Mucosa of gallbladder (tissue), 1 donor: ENCODE measurements around the gene NECTIN2. TPM values are rescaled to one million over a fixed set of nuclear protein-coding genes. Genes with fewer than 3 reads are reported as not detected.

Experiments
- DNase-seq: peaks from one replicate; pipeline ENCODE4 v3.0.0-alpha.2; 2020; ENCODE audit warnings: low spot score
- total RNA-seq: library from RNA; stranded (reverse); gene quantifications from one replicate; pipeline ENCODE4 v1.2.1, GENCODE V29; 2021
- donor health status: DM: no; HTN: no; CAD: no.

The NECTIN2 gene
- total RNA-seq: 331 TPM

DNA sequence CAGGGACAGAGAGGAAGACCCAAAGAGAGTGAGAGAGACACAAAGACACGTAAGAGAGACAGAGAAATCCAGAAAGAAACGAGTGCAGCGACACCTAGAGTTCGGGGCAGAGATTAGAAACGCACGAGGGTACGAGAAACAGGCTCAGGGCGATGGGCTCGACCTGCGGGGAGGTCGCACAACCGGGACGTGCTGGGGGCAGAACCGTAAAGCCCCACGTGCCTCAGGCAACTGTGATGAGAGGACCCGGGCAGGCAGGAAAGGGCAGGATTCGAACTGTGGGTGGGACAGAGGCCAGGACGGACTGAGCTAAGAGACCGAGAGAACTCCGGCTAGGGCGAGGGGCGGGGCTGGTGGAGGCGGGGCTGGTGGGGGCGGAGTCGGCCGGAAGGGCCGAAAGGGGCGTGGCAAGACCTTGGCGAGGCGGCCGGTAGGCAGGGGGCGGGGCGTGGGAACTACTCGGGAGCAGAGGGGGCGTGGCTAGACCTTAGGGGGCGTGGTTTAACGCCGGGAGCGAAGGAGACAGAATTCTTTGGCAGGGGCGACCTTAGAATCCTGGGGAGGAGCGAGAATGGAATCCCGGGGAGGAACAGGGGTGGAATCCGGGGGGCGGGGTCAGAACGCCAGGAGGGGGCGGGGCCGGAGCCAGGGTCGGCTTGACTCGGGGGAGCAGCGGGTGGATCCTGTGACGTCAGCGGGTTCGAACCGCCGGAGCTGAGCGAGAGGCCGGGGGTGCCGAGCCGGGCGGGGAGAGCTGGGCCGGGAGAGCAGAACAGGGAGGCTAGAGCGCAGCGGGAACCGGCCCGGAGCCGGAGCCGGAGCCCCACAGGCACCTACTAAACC is at the start of gene NECTIN2:
NECTIN2 (plus strand) TSS at position 686 of the 843 bp plus-strand sequence. CDS start 229 bp downstream, outside the sequence.
- DNase-seq: peak; percentile 100

DNA sequence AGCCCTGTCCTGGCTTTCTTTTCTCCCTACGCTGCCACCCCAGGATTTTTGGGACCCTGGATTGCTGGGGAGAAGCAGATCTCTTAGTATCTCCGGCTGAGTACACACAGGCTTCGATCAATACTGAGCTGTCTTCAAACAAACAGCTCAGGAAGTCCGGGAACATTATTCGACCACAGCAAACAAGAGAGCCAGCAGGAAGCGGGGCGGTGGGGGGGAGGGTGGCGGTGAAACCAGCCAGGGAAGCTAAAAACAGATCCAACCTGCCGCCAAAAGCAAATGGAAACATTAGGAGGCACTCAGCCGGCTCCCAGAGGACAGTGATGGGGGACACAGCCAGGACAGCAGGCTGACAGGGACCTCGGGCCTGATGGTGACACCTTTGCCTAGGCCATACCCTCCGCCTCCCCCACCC is 49.4 kb upstream of the NECTIN2 start:
- DNase-seq: peak; percentile 78

DNA sequence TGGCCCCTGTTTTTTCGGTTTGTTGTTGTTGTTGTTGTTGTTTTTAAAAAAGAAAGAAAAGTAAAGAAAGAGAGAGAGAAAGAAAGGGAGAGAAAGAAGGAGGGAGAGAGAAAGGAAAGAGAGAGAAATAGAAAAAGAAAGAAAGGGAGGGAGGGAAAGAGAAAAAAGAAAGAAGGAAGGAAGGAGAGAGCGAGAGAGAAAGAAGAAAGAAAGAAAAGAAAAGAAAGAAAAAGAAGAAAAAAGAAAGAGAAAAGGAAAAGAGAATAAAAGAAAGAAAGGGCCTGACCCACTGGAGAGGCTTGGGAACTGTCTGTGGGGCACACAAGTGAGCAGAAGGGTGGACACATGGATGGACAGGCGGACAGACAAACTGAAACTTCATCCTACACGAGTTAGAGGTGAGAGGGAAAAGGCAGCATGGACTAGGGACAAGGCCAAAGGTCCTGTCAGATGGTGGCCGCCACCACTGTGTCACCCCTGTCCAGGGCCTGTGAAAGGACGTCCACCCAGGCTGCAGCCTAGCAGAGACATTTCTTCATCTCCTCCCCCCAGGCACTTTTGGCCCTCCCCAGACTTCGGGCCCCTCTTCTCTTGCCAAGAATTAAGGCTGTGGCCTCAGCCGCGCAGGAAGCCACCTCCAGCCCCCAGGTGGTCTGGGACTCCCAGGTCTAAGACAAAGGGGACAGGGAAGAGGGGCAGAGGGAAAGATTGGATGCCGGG is 46.3 kb upstream of the NECTIN2 start:
- DNase-seq: no peak

DNA sequence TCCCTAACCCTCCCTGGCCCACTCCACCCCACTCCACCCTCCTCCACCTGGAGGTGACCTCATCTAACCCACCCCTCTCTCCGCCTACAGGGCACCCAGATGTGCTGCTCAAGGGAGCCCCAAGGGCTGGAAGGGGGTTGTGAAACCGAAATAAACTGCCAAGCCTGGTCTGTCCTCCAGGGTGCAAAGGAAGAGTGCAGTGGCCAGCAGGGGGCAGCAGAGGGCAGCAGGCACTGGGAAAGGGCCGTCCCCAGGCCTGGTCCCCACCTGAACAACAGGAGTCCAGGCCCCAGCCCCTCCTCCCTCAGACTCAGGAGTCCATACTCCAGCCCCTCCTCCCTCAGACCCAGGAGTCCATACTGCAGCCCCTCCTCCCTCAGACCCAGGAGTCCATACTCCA is 45.6 kb upstream of the NECTIN2 start:
- peak; percentile 82 for DNase-seq

DNA sequence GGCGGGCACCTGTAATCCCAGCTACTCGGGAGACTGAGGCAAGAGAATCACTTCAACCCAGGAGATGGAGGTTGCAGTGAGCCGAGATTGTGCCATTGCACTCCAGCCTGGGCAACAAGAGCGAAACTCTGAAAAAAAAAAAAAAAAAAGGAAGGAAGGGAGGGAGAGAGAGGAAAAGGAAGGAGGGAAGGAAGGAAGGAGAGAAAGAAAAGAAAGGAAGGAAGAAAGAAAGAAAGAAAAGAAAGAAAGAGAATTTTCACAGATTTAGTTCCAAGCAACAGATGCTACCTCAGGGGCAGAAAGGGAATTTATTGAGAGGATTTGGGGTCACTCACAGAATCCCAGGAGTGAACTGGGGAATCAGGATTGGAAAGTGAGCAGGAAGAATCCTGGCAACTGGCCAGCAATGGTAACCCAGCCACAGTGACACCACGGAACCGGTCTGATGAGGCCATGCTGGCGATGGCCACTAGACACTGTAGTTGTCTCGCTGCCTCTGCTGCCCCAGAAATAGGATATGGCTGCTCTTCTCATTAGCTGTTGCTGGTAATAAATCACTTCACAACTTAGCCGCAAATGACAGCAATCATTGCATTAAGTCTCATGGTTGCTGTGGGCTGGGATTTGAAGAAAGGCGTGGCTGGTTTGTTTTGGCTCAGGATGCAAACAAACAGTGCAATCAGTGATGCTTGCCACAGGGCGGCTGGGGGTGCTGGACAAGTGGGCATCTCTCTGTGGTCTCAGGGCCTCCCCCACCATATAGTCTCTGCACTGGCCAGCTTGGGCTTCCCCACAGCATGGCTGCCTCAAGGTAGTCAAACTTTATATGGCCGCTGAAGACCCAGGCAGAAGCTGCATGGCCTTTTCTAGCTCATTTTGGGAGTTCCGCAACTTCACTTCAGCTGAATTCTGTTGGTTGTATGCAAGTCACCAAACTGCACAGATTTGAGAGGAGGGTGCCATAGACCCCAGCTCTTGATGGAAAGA is 42.4 kb upstream of the NECTIN2 start:
- no peak for DNase-seq

DNA sequence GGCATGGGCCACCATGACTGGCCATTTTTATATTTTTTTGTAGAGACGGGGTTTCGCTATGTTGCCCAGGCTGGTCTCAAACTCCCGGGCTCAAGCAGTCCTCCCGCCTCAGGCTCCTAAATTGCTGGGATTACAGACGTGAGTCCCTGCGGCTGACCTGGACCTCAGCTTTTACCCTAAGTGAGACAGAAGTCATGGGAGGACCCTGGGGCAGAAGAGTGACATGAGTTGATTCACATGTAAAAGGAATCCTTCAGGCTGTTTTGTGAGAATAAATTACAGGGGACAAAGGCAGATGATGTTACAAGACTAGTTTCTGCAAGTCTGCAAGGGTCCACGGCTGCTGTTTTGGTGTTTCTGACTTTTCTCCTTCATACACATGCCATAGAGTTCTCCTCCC is 39.8 kb upstream of the NECTIN2 start:
- no peak for DNase-seq

DNA sequence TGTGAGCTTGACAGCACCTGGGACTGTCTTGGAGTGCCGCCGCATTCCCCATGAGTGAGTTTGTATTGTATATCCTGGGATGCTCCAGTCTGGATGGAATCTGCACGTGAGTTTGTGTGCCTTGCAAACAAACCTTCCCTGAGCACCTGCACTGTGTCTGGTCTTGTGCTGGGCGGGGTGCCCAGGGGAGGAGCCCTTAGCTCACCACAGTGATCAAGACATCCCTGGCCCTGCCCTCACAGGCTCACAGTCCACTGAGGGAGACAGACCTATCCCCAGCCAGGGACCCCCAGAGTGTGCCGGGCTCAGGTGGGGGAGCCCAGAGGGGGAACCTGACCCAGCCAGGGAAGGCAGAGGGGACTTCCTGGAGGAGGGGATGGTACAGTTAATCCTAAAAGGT is 38.9 kb upstream of the NECTIN2 start:
- DNase-seq: peak; percentile 59

DNA sequence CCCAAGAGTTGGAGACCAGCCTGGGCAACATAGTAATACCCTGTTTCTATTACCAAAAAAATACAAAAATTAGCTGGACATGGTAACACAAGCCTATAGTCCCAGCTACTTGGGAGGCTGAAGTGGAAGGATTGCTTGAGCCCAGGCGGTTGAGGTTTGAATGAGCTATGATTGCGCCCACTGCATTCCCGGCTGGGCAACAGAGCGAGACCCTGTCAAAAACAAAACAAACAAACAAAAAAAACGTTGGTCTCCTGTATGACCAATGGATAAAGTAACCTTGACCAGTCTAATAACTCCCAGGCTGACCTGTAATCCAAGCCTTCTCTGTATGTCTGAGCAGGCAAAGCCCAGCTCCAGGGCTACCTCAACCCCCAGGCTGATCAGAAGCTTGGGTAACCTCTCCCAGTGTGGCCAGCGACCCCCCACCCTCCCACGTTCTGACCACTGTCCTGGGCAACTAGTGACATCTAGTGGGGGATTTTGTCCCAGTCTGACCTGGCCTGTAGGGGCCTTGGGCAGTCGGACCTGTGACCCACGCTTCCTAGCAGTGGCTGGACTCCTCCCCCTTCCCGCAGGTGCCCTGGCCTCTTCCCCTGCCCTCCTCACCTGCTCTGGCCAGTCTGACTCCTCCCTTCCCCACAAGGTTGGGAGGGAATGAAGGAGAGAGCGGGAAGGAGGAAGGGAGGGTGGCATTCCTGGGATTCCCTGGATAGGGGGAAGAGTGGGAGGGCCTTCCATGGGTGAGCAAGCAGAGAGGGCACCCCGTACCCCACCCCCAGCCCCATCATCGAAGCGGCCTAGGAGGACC is 38.2 kb upstream of the NECTIN2 start:
- no peak for DNase-seq

DNA sequence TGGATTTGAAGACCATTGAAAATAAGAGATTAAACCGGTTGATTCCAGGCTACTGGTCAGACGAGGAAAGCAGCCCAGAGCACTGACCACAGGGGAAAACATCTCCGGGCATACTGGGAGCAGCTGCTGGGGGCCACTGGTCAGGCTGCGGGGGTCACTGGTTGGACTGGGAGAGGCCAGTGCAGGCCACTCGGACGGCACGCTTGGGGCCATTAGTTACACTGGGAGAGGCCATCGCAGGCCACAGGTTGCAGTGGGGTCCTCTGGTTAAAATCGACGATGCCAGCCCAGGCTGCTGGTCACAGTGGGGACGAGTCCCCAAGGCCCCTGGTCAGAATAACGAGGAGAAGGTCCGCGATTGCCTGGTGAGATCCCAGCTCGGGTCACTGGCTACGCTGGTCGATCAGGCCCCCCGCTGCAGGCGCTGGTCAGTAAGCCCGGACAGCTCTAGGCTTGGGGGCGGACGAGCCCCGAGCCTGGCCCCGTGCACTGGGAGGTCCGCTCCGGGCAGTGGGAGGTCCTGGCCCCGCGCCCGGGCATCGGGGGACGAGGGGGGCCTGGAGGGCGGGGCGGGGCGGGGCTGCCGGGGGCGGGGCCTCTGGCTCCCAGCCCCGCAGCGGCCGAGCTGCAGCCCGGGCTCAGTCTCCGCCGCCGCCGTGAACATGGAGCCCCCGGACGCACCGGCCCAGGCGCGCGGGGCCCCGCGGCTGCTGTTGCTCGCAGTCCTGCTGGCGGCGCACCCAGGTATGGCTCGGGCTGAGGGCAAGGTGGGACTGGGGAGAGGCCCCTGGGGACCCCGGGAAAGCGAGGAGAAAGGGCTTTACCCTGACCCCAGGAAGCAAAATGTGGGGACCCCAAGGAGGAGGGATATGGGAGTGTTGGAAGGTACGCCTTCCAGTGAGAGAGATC is 37.4 kb upstream of the NECTIN2 start, which contains the start of gene BCAM:
BCAM (plus strand) TSS at position 641 of the 909 bp plus-strand sequence; CDS start at position 663, 22 bp downstream.
- peak; percentile 58 for DNase-seq

DNA sequence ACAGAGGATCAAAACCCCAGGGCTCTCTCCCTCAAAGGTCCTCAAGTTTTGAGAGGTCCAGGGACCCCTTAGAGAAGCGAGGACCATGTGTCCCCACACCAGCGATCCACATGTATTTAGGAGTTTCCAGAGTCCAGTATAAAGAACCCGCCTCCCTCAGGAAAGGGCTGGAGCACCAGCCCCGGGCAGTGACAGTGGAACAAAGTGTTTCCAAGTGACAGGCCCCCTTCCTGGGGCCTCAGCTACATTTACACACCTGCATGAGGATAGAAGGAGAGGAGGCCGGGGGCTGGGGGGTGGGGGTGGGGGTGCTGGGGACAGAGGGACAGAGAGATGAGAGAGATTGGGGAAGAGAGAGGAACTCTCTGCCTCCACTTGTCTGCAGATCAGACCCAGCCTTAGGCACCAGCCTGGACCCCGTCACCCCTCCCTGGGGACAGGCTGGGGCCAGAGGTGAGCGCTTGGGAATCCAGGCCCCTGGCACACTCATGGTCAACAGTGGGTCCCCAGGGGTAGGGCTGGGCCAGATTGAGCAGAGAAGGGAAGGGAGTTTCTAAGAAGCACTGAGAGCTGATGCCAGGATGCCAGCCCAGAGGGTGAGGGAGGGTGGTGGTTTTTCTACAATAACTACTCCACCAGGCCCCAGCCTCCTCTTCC is 36.4 kb upstream of the NECTIN2 start:
- DNase-seq: no peak

DNA sequence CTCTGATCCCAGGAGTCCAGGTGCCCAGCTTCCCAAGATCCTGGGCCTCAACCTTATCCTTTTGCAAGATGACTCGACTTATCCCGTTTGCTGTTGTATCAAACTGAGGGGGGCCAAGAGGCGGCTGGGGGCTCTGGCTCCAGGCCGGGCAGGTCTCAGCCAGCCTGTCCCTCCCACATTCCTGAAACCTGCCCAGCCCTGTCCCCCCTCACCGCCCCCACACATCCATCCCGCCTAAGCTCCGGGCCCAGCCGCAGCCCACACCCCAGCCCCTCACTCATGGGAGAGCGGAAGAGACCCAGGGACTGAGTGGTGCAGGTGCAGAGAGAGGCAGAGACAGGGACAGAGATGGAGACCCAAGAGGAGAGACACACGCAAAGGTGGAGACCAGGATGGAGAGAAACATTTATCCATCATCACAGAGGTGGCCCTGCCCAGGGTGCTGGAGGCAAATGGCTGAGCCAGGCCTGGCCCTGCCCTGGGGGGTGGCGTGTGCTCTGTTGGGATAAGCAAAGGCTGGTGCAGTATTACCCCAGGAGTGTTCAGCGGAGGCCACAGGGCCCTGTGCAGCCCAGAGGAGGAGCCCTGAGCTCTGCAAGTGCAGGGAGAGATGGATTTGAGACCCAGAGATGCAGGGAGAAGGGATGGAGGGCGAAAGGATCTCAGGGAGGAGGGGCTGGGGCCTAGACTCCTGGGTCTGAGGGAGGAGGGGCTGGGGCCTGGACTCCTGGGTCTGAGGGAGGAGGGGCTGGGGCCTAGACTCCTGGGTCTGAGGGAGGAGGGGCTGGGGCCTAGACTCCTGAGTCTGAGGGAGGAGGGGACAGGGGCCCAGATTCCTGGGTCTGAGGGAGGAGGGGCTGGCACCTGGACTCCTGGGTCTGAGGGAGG is 35.6 kb upstream of the NECTIN2 start:
- DNase-seq: no peak

DNA sequence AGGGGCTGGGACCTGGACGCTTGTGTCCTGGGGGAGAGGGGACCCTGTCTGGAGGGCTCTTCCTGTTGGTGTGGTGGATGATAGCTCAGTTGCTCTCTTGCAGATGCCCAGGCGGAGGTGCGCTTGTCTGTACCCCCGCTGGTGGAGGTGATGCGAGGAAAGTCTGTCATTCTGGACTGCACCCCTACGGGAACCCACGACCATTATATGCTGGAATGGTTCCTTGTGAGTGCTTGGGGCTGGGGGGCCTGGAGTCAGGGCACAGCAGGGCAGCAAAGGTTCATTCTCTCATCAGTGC is 35.0 kb upstream of the NECTIN2 start:
- no peak for DNase-seq

DNA sequence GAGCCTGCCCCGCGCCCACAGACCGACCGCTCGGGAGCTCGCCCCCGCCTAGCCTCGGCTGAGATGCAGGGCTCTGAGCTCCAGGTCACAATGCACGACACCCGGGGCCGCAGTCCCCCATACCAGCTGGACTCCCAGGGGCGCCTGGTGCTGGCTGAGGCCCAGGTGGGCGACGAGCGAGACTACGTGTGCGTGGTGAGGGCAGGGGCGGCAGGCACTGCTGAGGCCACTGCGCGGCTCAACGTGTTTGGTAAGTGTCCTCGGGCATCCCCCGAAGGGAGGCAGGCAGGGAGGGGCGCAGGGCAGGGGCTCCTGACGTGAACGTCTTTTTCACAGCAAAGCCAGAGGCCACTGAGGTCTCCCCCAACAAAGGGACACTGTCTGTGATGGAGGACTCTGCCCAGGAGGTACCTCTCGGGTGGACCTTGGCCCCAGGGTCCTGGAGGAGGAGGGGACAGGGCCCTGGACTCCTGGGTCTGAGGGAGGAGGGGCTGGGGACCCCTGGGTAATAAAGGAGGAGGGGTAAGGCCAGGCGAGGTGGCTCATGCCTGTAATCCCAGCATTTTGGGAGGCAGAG is 33.9 kb upstream of the NECTIN2 start:
- DNase-seq: no peak

DNA sequence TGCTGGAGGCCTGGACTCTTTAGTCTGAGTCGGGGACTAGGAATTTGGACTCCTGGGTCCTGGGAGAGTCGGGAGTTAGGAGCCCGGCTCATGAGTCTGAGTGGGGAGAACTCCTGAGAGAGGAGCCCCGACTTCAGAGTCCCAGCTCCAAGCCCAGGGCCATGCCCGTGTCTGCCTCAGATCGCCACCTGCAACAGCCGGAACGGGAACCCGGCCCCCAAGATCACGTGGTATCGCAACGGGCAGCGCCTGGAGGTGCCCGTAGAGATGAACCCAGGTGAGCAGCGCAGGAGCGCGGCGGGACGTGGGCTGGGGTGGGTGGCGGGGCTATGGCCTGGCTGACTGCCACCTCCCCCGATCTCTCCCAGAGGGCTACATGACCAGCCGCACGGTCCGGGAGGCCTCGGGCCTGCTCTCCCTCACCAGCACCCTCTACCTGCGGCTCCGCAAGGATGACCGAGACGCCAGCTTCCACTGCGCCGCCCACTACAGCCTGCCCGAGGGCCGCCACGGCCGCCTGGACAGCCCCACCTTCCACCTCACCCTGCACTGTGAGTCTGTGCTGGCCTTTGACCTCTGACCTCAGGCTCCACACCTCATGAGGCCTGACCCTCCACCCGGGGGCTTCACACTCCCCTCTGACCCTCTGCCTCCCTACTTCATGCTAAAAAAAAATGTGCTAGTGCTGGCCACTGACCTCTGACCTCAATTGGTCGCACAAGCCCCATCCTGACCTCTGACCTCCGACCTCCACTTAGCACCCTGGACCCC is 32.8 kb upstream of the NECTIN2 start:
- DNase-seq: no peak

DNA sequence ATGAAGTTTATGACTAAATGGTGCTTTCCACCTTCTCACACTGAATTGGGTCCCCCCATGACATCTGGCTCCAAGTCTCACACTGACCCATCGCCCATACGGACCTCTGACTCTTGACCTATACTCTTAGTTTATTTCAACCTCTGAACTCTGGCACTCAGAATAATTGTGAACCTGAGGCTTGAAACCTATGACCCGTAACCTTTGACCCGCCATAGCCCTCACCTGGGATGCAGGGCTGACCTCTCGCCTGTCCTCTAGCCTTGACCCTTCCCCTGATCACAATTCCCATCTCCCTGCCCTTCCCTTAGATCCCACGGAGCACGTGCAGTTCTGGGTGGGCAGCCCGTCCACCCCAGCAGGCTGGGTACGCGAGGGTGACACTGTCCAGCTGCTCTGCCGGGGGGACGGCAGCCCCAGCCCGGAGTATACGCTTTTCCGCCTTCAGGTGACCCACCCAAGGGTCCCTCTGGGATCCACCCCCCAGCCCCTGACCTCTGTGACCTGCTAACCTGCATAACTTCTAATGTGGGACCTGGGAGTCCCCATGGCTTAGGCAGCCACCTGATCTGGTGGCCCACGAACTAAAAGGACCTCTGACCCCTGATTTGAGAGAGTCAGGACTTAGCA is 32.1 kb upstream of the NECTIN2 start:
- DNase-seq: no peak

DNA sequence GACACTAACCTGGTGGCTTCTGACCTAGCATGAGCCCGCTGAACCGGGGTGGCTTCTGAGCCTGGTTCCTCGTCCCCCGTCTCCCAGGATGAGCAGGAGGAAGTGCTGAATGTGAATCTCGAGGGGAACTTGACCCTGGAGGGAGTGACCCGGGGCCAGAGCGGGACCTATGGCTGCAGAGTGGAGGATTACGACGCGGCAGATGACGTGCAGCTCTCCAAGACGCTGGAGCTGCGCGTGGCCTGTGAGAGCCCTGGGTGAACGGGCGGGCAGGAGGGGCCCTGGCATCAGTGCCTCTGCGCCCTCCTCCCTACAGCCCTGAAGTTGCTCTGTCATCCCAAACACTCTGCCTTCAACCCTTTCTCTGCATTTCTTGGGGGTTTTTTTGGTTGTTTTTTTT is 31.6 kb upstream of the NECTIN2 start:
- DNase-seq: no peak

DNA sequence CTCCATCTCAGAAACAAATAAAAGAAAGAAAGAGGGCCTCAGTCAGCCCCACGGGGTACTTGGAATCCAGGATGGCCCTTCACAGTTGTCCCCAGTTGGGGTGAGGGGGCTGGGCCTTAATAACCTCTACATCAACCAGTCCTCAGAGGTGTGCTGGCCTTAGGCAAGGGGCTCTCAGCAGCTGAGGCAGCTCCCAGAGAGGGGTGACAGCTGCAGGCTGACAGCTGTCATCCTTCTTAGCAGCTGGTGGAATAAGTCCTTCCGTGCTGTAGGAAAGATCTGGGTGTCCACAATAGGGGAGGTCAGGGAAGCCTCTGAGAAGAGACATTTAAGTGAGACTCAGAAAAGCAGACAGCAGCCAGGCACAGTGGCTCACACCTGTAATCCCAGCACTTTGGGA is 29.8 kb upstream of the NECTIN2 start:
- no peak for DNase-seq
